HG02840 (cell line): ENCODE results near the gene VWA5A.
"Not testable (repeated sequence)": the region's sequence is repeated elsewhere in the genome, so short reads cannot be mapped to it uniquely, and the experiment has no call there.

Experiments used
- ATAC-seq: cut with Tn5 transposase; IDR thresholded peaks from one replicate; pipeline ENCODE4 v1.9.1; 2021; ENCODE audit warnings: mild to moderate bottlenecking, moderate library complexity, moderate number of reproducible peaks; ENCODE audit not compliant: unreplicated experiment, low FRiP score

Gene VWA5A

DNA sequence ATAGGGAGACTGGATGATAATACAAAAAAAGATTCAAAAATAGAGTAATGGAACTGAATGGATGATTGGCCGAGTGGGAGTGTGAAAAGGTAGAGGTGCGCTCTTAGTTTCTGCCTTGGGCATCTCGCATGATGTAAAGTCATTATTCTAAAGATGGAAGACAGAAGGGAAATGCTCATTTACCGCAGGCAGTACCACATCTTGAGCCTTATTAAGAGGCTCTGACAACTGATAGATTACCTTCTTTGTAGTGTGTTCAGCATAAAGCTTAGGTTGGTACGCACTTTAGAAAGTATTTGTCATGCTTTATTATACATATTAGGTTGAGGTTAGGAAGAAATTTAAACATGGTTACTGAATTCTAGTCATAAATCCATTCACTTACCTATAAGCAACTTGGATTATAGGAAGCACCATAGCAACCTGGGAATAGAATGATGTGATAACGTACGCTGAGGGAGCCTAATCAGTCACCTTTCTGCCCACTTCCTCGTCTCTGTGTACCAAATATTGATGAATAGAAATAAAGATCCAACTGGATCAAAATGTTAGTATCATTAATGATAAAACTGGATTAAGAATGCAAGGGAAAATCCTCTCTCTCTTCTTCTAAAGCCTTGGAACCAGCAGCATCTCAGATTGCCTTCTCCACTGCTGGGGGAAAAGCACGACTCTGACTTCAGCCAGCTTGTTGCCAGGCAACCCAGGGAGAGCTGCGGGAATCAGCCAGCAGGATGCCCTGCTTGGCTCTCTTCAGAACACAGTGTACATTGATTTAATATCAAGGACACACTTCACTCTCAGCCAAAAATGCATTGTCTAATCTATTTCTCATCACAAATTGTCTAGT lies 29.0 kb upstream of the VWA5A start:
- ATAC-seq, result no peak

DNA sequence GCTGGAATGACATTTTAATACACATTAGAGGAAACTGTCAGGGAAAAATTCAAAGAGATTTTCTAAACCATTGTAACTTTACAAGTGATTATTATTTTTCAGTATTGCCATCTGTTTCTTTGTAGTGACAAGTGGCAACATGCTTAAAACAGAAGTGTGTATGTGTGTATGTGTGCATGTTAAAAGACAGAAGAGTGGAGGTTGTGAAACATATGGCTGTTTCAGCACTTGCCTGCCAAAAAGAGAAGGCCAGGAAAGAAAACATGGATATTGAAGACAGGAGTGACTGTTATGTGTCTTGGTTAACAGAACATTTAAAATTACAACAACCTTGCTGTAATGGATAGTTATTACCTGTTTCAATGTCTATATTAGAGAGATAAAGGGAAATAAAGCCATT lies 24.3 kb upstream of the VWA5A start:
- no peak for ATAC-seq

DNA sequence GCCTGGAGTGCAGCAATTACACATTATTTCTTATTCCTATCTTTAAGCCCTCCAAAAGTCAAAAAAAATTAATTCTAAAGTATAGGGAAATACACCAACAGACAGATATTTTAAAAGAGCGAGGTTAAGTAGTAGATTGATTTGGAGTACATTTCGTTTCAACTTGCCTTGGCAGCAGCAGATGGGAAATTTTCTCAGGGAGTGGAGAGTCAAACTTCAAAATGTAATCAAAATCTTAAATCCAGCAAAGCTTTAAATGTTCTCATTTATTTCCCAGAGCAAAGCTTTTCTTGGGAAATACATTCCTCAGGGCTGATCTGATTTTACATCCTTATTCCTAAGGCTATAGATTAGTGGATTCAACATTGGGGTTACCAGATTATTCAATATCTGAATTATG lies 21.9 kb upstream of the VWA5A start:
- ATAC-seq, result no peak

- ATAC-seq, result no peak
Observed at GRCh38 chr11:124094731-124095130, 20.5 kb upstream of the VWA5A start.

GRCh38 chr11:124096364-124096763 lies 18.9 kb upstream of the VWA5A start:
- no peak for ATAC-seq

DNA sequence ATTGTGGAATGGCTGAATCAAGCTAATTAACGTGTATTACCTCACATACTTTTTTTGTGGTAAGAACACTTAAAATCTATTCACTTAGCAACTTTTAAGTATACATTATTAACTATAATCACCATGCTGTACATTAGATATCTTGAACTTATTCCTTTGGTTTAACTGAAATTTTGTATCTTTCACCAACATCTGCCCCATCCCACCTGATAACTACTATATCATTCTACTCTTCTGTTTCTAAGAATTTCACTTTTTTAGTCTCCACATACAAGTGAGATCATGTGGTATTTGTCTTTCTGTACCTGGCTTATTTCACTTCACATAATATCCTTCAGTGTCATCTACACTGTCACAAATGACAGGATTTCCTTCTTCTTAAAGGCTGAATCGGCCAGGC lies 17.1 kb upstream of the VWA5A start:
- no peak for ATAC-seq

- ATAC-seq, result no peak
Observed at GRCh38 chr11:124101737-124102136, 13.5 kb upstream of the VWA5A start.

- ATAC-seq, result no peak
Observed at GRCh38 chr11:124108156-124108555, 7.1 kb upstream of the VWA5A start.

DNA sequence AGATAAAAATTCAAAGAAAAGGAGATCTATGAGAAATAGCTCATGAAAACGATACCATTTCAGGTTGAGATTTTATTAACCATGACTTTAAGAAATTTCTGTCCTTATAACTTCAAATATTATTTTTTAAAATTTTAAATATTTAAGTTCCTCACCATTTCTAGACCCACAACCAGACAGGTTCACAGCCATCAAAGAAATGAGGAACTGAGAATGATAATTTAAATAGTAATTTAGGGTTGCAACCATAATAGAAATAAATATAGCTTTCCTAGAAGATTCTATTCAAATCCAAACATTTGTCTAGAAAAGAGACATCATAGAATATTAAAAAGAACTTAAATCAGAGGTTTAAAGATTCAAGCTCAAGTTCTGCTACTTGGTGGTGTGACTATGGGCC lies 5.9 kb upstream of the VWA5A start:
- no peak for ATAC-seq

DNA sequence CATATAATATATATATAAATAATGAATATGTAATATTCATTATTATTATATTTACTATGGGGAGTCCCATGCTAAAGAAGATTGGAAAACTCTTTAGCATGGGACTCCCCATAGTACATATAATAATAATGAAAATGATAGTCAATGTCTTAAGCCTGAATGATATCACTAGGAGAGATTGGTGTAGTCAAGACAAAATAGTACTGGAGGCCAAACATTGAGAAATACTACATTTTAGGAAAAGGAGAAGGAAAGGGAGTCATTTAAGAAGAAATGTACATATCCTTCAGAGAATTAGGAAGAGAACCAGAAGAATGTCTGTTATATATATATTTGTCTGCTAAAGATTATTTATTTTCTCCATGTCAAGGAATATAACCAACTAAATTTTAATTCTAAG lies 5.0 kb upstream of the VWA5A start:
- no peak for ATAC-seq

GRCh38 chr11:124113890-124114289 lies 1.4 kb upstream of the VWA5A start:
- ATAC-seq, result no peak

DNA sequence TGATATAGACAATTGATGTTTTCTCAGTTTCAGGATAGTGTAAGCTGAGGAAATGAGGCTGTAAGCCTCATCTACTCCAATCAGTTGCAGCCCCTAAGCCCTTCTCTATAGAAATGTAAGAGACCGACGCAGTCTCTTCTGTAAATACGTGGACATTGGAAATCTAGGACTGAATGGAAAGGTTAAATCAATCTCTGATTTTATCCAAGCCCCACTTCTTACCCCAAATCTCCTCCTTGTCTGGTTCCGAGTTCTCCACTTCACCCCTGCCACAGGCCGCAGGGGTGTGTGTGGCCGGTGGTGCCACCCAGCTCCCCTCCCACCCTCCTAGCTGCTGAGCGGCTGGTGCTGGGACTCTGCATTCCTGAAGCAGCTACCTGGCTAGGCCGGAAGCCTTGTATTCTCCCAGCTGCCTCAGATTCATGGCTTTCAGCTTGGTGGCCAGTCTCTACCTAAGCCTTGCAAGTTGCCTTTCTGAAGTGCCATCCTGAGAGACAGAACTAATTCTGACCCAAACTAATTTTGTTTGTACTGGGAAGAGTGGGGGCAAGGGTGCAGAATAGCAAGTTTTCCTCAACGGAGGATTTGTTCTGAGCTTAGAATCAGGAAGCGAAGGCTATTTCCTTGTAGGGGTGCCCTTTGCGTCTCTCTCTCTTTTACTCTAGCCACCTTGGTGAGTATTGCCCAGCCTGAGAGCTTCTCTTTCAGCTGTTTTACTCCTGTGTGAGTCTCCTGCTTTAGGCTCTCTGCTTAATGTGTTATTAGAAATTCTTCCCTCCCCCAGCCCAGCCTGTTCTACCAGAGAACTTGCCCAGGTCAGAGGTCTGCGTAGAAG lies 749 bp downstream of the VWA5A start:
- ATAC-seq, result no peak

DNA sequence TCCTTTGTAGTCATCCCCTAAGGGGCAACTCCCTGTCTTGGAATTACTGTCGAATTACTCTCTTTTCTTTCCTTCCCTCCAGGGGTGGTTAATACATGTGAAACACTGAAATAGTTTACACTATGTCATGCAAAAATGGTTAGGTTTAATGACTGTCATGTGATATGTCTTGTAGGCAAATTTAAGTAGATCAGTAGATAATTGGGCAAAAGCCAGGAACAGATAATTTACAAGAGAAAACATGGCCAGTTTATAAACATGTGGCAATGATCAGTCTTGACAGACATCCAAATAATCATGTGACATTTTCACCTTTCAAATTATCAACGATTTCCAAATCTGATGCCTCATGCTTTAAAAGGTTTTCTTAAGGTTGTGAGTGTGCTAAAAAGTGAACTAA lies 3.9 kb downstream of the VWA5A start:
- no peak for ATAC-seq

GRCh38 chr11:124120891-124121290 lies 5.6 kb downstream of the VWA5A start:
- ATAC-seq, result no peak

DNA sequence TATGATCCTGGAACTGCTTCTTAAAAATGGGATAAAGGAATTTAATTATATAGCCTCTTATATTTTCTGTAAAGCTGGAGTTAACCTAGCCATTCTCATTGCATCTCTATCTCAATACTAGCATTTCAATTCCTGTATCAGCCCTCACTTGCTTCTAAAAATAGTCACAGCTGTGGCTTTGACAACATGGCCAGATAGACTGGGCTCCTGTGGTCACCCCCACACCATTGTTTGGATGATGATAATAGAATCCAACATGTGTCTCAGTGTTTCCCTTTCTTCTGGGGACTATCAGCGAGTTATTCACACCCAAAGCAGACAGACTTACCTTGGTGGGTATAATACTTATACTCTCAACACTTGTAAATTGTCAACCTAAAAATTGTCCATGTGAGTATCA lies 6.9 kb downstream of the VWA5A start:
- no peak for ATAC-seq

- ATAC-seq, result no peak
Observed at GRCh38 chr11:124123622-124124021, 8.4 kb downstream of the VWA5A start.

DNA sequence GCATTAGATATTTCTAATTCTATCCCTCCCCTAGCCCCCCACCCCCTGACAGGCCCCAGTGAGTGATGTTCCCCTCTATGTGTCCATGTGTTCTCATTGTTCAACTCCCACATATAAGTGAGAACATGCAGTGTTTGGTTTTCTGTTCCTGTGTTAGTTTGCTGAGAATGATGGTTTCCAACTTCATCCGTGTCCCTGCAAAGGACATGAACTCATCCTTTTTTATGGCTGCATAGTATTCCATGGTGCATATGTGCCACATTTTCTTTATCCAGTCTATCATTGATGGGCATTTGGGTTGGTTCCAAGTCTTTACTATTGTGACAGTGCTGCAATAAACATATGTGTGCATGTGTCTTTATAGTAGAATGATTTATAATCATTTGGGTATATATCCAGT lies 11.9 kb downstream of the VWA5A start:
- not testable (repeated sequence) for ATAC-seq

DNA sequence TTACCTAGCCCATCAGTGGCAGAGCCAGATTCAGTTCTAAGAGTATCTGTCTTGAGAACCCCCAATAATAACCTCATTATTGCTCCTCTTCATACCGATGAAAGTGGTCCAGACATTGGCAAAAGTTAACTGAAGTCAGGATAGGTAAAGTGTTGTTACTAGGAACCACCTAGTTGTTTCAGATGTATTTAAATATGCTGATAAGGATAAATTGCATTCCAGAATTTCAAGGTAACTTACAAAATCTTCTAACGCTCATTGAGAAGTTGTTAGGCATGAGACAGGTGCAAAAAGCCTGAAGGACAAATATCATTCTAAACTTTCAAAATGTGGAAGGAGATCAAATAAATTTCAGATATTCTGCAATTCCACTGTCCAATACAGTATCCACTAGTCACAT lies 27.8 kb downstream of the VWA5A start:
- ATAC-seq, result no peak

DNA sequence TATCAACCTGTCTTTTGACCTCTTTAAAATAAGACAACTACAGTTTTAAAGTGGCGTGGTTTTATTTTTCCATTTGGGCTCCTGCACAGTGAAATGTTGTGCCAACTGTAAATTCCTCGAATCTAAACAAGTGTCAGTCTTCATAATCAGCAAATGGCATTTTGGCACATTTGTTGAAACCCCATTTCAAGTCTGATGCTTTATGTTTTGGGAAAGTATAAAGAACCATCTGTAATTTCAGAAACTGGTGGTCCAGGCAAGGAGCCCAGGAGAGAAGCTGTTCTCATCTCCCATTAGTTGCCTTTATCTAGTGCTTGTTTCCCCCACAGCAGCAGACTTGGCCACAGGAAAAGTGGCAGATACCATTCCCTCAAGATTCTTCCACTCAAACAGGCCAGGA lies 32.7 kb downstream of the VWA5A start:
- ATAC-seq, result no peak

- no peak for ATAC-seq
Observed at GRCh38 chr11:124150684-124151083, 35.4 kb downstream of the VWA5A start.

- ATAC-seq, result no peak
Observed at GRCh38 chr11:124152770-124153407, 37.6 kb downstream of the VWA5A start.
